Medulla oblongata (tissue), 1 donor: ENCODE data around the gene RTEL1.

Experiments used
- DNase-seq: peaks from one replicate; pipeline ENCODE4 v3.0.0-alpha.2; 2015; ENCODE audit errors: extremely low spot score

RTEL1 gene

DNA sequence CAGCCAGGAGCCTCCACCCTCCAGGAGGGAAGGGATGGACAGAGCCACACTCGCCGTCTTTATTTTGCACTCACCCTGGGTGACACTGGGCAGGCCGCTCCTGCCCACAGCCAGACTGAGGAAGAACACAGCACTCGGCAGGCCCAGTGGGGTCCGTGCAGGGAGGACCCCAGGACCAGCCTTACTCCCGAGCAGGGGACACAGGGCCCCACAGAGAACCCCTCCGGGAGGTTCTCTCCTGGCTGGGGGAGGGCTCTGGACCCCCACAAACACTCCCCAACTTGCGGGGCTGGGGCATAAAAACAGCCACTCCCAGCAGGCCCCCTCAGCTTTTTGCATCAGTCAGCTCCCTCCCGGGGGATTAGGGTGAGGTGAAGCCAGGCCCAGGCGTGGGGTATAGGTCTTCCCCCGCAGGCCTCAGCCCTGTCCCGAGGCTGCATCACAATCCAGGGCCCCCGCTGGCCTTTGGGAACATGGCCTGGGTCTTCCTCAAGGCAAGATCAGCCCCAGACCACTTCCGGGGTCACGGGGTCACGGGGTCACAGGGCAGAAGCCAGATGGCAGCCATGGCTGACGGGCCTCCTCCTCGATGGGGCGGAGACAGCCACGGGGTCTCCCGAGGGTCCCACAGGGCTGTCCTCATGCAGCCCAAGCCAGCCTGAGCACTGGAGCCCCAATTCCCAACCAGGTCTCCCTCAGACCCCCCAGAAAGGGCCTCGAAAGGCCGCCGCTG lies 41.5 kb downstream of the RTEL1 start:
- no peak for DNase-seq

- DNase-seq: no peak
These were observed 42.3 kb downstream of the RTEL1 start for GRCh38 chr20:63700199-63701050.

DNA sequence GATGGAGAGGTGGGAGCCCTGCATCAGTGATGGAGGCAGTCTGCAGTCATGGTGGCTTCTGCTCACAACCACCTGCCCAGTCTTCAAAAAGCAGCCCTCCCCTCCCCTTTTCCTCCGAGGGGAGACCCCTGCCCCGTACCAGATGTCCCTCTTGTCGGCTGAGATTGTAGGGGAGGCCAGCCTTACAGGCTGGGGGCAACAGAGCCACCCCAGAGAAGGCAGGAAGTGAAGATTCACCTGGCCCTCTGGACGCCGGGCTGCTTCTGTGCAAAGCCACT lies 42.9 kb downstream of the RTEL1 start:
- no peak for DNase-seq

DNA sequence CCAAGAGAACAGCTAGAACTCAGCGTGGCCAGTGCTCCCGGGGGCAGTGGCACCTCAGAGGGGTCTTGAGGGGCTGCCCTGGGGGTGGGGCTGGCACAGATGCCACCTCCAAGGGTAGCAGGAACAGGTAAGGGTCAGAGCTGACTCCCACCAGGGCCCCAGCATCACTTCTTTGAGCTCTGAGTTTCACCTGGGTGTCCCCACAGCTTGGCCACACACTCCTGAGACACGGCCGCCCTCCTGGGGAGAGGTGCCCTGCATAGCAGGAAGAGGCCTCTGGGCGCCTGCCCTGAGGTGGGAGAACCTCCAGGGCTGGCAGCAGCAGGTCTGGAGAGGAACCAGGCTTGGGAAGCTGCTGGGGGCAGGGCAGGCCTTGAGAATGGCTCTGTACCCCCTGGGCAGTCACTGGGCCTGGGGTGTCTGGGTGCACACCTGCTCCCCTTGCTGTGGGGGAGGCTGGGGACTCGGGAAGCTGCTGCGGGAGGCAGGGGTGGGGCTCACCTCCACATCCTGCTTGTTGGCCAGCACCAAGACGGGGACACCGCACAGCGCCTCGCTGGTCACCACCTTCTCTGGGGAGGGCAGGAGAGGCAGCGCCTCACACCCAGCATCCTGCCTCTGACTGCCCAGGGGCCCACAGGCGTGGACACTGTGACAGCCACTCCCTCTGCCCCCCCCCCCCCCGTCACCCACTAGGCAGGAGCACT lies 43.4 kb downstream of the RTEL1 start:
- DNase-seq: no peak

- no peak for DNase-seq
These were observed 44.0 kb downstream of the RTEL1 start for GRCh38 chr20:63702036-63702665.

DNA sequence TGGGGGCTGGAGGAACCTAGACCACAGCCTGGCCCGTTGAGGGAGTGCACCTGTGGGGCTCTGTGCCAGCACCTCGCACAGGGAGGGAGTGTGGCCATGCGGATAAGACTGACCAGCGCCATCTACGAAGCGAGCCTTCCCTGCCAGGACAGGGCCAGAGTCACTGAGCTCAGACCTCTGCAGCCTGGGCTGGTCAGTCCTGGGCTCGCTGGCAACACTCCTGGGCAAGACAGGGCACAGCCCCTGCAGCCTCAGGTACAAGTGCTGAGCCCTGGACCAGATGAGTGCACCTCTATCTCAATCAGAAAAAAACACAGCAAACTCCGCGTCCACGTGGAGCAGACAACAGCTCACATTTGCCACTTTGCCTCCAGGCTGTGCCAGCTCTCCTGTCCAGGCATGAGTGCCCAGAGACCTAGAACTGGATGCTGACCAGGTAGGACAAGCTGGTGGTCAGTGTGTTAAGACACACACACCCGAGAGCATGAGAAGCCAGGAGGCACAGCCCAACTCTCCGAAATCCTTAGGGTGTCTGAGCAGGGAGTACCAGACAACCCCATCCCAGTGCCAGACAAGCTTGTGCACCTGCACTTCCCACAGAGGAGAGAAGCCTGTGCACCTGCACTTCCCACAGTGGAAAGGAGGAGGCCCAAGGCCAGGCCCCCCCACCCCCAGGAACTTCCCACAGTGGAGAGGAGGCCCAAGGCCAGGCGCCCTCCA lies 44.8 kb downstream of the RTEL1 start:
- DNase-seq: no peak

DNA sequence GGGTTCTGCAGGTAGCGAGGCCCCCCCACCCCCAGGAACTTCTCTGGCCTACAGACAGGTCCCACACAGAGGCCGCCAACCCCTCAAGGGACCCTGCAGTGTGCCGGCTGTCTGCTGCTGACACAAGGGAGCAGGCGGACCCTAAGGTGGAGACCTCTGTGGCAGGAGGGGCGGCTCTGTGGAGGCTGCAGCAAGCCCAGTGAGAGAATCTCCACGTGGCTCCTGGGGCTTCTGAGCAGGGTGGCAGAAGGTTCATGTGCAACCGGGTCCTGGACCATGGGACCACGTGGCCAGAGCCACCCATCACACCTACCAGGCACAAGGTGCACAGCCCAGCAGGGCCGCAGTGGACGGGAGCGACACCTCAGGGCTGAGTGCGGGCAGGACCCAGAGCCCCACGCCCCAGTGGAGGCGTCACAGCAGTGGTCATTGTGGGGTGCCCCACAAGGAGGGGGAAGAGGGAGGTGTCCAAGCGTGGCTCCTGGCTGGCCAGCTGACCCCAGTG lies 45.4 kb downstream of the RTEL1 start:
- no peak for DNase-seq

DNA sequence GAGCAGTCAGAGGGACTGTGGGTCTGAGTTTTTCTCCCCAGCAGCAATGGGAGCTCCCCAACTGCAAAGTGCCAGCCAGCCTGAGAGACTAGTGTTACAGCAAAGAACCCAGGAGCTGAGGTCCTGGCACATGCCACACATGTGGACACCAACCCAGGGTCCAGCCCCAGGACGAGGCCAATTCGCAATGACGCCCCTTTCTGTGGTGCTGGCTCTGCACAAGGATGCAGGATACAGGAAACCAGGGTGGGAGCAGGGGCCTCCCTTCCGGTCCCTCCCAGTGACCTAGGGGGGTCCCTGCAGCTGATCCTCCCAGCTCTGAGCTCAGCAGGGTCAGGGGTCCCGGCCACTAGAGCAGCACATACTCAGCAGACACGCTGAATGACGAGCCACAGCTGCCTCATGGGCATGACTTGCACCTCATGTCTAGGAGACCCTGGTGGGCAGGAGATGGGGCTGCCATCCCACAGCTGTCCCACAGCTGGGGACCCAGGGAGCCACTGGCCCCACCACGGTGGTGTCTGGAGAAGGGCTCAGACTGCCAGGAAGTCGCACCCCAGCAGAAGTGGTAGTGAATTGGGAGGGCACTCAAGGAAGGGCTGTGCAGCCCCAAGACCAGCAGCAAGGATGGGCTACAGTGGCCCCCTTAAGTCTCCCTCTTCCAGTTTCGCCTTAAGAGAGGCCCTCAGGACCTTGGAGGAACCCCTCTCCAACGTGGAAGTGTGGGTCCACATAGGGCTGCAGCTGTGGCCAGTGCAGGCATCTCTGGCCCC lies 46.0 kb downstream of the RTEL1 start:
- no peak for DNase-seq

- DNase-seq: no peak
These were observed 46.6 kb downstream of the RTEL1 start for GRCh38 chr20:63704749-63705117.

DNA sequence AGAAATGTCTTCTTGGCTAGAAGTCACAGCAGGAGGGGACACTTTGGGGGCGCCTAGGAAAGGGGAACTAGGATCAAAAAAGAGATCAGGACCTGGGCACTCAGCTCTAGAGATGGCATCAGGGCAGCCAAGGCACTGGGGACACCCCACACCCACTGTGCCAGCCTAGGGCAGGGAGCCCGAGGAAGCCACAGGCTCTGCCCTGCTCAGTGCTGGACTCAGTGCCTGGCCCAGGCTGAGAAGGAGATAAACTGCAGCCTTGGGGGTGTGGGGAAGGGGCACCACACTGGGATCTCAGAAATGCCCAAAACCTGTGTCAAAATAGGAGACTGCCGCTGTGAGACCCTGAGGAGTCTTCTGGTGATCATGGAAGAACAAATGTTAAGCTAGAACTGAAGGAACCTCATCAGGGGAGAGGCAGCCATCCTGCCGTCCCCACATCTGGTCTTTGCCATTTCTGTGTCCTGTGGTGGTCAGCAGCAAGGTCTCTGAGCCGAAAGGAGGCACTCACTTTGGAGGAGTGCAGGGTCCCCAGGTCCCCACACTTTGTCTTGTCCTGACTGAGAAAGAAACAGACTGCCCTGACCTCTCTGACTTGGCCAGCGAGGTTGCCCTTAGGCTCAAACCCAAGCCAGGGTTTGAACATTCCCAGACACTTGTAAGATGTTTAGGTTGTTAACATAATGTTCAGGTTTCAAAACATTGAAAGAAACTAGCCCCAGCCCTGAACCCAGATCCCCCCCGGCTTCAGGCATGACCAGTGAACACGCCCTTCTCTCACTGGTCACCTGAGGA lies 47.3 kb downstream of the RTEL1 start:
- no peak for DNase-seq

DNA sequence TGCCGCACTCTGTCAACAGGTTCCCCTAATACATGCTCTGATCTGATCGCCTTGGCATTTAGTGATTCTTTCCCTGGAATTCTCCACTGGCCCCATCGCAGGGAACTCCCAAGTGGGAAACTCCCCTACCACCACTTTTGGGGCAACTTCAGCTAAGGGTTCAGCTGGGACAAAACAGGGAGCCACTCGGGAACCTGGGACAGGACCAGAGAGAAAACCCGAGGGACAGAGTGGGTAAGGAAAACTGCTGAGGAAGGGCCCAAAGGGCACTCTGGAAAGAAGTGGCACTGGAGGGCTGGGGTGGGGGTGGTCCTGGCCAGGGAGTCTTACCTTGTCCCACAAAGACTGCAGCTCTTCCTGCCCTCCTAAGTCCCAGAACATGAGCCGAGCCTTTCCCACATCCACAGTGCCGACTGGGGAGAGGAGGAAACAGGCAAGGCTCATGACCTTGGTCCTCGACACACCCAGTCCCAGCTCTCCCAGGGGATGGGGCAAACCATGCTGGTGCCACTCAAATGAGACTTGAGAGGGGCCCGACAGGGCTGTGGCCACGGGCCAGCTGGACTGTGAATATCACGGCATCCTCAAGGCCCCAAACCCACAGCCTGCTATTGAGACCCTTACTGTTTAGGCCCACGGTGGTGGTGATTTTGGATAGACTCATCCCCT lies 48.0 kb downstream of the RTEL1 start:
- no peak for DNase-seq

DNA sequence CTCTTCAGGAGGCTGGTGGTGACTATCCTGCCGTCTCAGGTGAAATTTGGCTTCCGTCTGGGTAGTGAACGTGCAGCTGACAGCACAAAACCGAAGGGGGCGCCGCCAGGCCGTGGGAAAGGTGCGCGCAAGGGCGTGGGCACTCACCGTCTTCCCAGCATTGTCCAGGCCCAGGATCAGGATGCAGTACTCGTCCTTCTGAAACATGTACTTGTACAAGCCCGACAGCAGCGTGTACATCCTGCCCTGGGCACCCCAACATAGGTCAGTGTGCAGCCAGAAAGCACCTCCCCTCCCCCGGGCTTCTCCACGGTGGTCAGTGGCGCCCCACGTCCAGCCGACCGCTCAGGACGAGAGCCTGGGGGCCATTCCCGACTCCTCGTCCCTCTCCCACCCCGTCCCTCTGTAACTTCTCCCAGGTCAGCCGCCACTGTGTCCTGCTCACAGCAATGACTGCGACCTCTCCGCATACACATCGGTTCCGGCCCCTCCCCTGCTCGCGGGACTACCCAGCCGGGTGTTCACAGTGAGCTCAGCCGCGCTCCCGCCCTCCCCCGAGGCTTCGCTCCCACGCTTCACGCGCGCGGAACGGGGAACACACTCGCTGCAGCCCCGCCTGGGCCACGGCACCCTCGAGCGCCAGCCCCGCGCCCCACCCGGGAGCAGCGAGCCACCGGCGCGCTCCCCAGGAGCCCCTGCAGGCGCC lies 48.9 kb downstream of the RTEL1 start:
- no peak for DNase-seq

- peak; percentile 87 for DNase-seq
These were observed 49.6 kb downstream of the RTEL1 start, which contains the start of the genes ARFRP1 and ZGPAT for GRCh38 chr20:63707558-63708300. ARFRP1 (minus strand) TSS chr20:63707976; CDS start chr20:63707091, 885 bp downstream. ZGPAT (plus strand) TSS chr20:63708039; CDS start chr20:63708581, 542 bp downstream.

- no peak for DNase-seq
These were observed 50.4 kb downstream of the RTEL1 start for GRCh38 chr20:63708301-63709148.

GRCh38 chr20:63709149-63709527 lies 51.0 kb downstream of the RTEL1 start:
- DNase-seq: no peak

DNA sequence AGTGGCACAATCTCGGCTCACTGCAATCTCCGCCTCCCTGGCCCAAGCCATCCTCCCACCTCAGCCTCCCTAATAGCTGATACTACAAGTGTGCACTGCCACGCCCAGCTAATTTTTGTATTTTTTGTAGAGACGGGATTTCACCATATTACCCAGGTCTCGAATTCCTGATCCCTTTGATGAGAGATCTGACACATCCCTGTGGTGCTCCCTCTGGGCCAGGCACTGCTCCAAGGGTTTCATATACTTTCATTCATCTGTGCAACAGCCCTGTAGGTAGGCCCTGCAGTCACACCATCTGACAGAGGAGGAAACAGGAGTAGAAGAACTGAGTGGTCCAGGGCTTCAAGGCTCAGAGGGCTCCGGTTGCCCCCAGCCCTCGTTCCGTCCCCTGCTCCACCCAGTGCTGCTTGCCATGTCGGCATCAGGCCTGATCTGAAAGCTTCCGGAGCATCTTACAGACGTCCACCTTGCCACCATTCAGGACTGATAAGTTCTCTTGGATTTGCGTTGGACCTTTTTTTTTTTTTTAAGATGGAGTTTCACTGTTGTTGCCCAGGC lies 53.1 kb downstream of the RTEL1 start:
- no peak for DNase-seq

DNA sequence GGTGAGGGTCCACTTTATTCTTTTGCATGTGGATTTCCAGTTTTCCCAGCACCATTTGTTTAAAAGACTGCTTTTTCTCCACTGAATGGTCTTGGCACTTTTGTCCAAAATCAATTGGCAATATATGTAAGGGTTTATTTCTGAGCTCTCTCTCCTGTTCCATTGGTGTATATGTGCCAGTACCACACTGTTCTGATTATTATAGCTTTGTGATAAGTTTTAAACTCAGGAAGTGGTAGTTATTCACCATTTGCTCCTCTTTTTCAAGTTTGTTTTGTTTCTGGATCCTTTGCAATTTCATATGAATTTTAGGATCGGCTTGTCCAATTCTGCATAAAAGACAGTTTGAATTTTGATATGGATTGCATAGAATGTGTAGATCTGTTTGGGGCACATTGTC lies 54.1 kb downstream of the RTEL1 start:
- no peak for DNase-seq
